ENCODE measurements around the gene H2BW1. TPM values are rescaled to one million over a fixed set of nuclear protein-coding genes. Genes with fewer than 3 reads are reported as not detected.

H2BW1 gene
- total RNA-seq, 1 experiment from 2014 or later = not detected

DNA sequence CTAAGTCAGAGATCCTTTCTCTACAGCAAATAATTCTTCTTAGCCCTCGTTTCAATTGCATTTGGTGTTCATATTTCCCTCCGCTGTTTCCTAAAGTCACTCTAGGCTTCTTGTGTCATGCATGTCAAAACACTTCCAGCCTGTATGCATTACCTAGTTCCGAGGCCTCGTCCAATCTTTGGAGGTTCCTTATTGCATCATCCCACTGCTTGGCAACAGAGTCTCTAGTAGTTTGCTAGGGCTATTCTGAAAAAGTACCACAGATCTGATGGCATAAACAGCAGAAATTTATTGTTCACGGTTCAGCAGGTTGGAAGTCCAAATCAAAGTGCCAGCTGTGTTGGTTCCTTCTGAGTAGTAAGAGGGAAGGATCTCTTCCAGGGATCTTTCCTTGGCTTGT, 32.1 kb upstream of the H2BW1 start:
- H3K27ac ChIP-seq (ENCODE audit: low read length) = no peak overlapping the region
- H3K9me3 ChIP-seq (ENCODE audit: low read length) = no peaks in the 10 kb centered on the region
- H3K79me2 ChIP-seq (ENCODE audit: low read length) = no peaks in the 10 kb centered on the region
- H3K9ac ChIP-seq (ENCODE audit: low read length) = no peak overlapping the region
- H2AFZ ChIP-seq (ENCODE audit: low read length) = no peak overlapping the region
- H3K27me3 ChIP-seq (ENCODE audit: low read length) = peaks cover 61% of the 10 kb centered on the region
- H3K4me3 ChIP-seq (ENCODE audit: low read length) = no peak overlapping the region
- H3F3A ChIP-seq (ENCODE audit: low read length, unreplicated experiment) = no peaks in the 10 kb centered on the region
- ChIA-PET POLR2A (ENCODE audit: unreplicated experiment) (no interaction called here), CTCF (no interaction called here)
- H3K36me3 ChIP-seq (ENCODE audit: low read depth, low read length) = no peaks in the 10 kb centered on the region
- TF ChIP-seq, protein P1, sequence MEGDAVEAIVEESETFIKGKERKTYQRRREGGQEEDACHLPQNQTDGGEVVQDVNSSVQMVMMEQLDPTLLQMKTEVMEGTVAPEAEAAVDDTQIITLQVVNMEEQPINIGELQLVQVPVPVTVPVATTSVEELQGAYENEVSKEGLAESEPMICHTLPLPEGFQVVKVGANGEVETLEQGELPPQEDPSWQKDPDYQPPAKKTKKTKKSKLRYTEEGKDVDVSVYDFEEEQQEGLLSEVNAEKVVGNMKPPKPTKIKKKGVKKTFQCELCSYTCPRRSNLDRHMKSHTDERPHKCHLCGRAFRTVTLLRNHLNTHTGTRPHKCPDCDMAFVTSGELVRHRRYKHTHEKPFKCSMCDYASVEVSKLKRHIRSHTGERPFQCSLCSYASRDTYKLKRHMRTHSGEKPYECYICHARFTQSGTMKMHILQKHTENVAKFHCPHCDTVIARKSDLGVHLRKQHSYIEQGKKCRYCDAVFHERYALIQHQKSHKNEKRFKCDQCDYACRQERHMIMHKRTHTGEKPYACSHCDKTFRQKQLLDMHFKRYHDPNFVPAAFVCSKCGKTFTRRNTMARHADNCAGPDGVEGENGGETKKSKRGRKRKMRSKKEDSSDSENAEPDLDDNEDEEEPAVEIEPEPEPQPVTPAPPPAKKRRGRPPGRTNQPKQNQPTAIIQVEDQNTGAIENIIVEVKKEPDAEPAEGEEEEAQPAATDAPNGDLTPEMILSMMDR (conservative IDR thresholded peaks at IDR 0.05; ENCODE audit: low read depth, low read length) = no peak
- no peaks in the 10 kb centered on the region for H4K20me1 ChIP-seq (ENCODE audit: low read length)
- H3K9me2 ChIP-seq (replicated peaks; ENCODE audit: low read length) = no peaks in the 10 kb centered on the region
- H3K4me1 ChIP-seq (ENCODE audit: insufficient read depth, low read length) = no peaks in the 10 kb centered on the region
- no peak overlapping the region for H3K4me2 ChIP-seq (ENCODE audit: low read length)
- intact Hi-C loops (cut with micrococcal nuclease) = no loop called here
- BruUV-seq (replicated peaks) = no TSS peak
- ATAC-seq (no peak), DNase-seq (no peak)

DNA sequence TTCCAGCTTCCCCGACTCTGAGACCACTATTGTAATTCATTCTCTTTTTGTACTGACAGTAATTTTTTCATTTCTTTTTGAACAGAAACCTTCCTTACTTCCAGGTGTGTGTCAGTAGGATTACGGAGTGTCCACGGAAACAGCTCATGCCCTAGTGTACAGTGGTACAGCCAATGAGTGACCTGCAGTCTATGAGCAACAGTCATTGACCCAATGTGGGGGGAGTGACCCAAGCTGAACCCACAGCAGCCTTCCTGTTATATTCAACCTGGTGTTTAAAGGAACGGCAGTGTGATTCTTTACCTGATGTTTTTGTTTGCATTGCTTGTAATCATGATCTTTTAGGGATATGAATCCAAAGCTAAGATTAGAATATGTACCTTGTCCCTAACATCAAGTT, 27.5 kb upstream of the H2BW1 start:
- no peak overlapping the region for H2AFZ ChIP-seq (ENCODE audit: low read length)
- no peaks in the 10 kb centered on the region for H3K9me2 ChIP-seq (replicated peaks; ENCODE audit: low read length)
- no peak overlapping the region for H3K9ac ChIP-seq (ENCODE audit: low read length)
- ChIA-PET POLR2A (ENCODE audit: unreplicated experiment) (no interaction called here), CTCF (no interaction called here)
- H3F3A ChIP-seq (ENCODE audit: low read length, unreplicated experiment) = no peaks in the 10 kb centered on the region
- TF ChIP-seq EZH2 (IDR thresholded peaks at IDR 0.05; ENCODE audit: low read length, unreplicated experiment) = no peak
- TF ChIP-seq, protein P1 (conservative IDR thresholded peaks at IDR 0.05; ENCODE audit: low read depth, low read length) = no peak
- no peak for TF ChIP-seq EZH2phosphoT487 (IDR thresholded peaks at IDR 0.05; ENCODE audit: borderline replicate concordance, low read length)
- BruUV-seq (replicated peaks) = no TSS peak
- H3K79me2 ChIP-seq (ENCODE audit: low read length) = no peaks in the 10 kb centered on the region
- DNase-seq (no peak), ATAC-seq (no peak)
- intact Hi-C loops (cut with micrococcal nuclease) = no loop called here
- no peak overlapping the region for H3K4me3 ChIP-seq (ENCODE audit: low read length)
- no peak overlapping the region for H3K4me2 ChIP-seq (ENCODE audit: low read length)
- H3K9me3 ChIP-seq (ENCODE audit: low read length) = no peaks in the 10 kb centered on the region
- H3K36me3 ChIP-seq (ENCODE audit: low read depth, low read length) = no peaks in the 10 kb centered on the region
- no peaks in the 10 kb centered on the region for H3K4me1 ChIP-seq (ENCODE audit: insufficient read depth, low read length)
- no peak overlapping the region for H3K27ac ChIP-seq (ENCODE audit: low read length)
- peaks cover 63% of the 10 kb centered on the region for H3K27me3 ChIP-seq (ENCODE audit: low read length)
- no peaks in the 10 kb centered on the region for H4K20me1 ChIP-seq (ENCODE audit: low read length)

- Histone ChIP-seq H3K9me2 (replicated peaks; ENCODE audit: low read length) (no peaks in the 10 kb centered on the region), H3K4me3 (ENCODE audit: low read length) (no peak within 1 kb of the TSS), H3K27me3 (ENCODE audit: low read length) (peaks cover 66% of the 10 kb centered on the region), H3K4me2 (ENCODE audit: low read length) (no peak within 1 kb of the TSS), H3K9me3 (ENCODE audit: low read length) (no peaks in the 10 kb centered on the region), H3F3A (ENCODE audit: low read length, unreplicated experiment) (no peaks in the 10 kb centered on the region), H3K27ac (ENCODE audit: low read length) (no peak within 1 kb of the TSS), H4K20me1 (ENCODE audit: low read length) (no peaks in the 10 kb centered on the region), H3K9ac (ENCODE audit: low read length) (no peak within 1 kb of the TSS), H3K36me3 (ENCODE audit: low read depth, low read length) (no peaks in the 10 kb centered on the region), H3K79me2 (ENCODE audit: low read length) (no peaks in the 10 kb centered on the region), H3K4me1 (ENCODE audit: insufficient read depth, low read length) (no peaks in the 10 kb centered on the region), H2AFZ (ENCODE audit: low read length) (no peak within 1 kb of the TSS)
- CTCF ChIA-PET = no interaction called here
- intact Hi-C loops (cut with micrococcal nuclease) = no loop called here
- no peak for ATAC-seq
- no TSS peak for BruUV-seq (replicated peaks)
- POLR2A ChIA-PET (ENCODE audit: unreplicated experiment) = no interaction called here
- DNase-seq = no peak
- TF ChIP-seq EZH2phosphoT487 (IDR thresholded peaks at IDR 0.05; ENCODE audit: borderline replicate concordance, low read length) = no peak
- TF ChIP-seq EZH2 (IDR thresholded peaks at IDR 0.05; ENCODE audit: low read length, unreplicated experiment) = no peak
- TF ChIP-seq, protein P1 (conservative IDR thresholded peaks at IDR 0.05; ENCODE audit: low read depth, low read length) = no peak
Observed at GRCh38 chrX:104039689-104040505, 26.4 kb upstream of the H2BW1 start, which contains the start of gene H2BW2. TSS of gene H2BW2 (plus strand) at chrX:104039956. CDS start at chrX:104039995, 39 bp downstream.

Data from PC-3 (cell line).